Endodermal cell (in vitro differentiated cells): ENCODE data around the gene NAXD. TPM values are rescaled to one million over a fixed set of nuclear protein-coding genes. Genes with fewer than 3 reads are reported as not detected.
A peak's percentile ranks its signal among the peaks of the same experiment; 100 is the strongest.

Source experiments
- DNase-seq: peaks from one replicate; pipeline ENCODE4 v3.0.0-alpha.2; 2017
- H3K27ac ChIP-seq: 2 replicates; pipeline ENCODE4 v1.5.1; 2013; ENCODE audit warnings: mild to moderate bottlenecking, low read depth, low read length, moderate library complexity
- H3K27me3 ChIP-seq: 2 replicates; pipeline ENCODE4 v1.6.1; 2013; ENCODE audit warnings: mild to moderate bottlenecking, low read length, moderate library complexity; ENCODE audit not compliant: insufficient read depth, control insufficient read depth, poor library complexity, severe bottlenecking
- H3K36me3 ChIP-seq: 2 replicates; pipeline ENCODE4 v1.7.0; 2013; ENCODE audit warnings: mild to moderate bottlenecking, low read length, moderate library complexity; ENCODE audit not compliant: control insufficient read depth, insufficient read depth
- H3K4me1 ChIP-seq: one replicate; pipeline ENCODE4 v1.7.0; 2013; ENCODE audit warnings: low read length; ENCODE audit not compliant: control insufficient read depth, insufficient read depth
- H3K4me3 ChIP-seq: 2 replicates; pipeline ENCODE4 v1.5.1; 2013; ENCODE audit warnings: mild to moderate bottlenecking, low read length, moderate library complexity
- H3K9ac ChIP-seq: 2 replicates; pipeline ENCODE4 v1.6.1; 2013; ENCODE audit warnings: mild to moderate bottlenecking, low read length, moderate library complexity; ENCODE audit not compliant: poor library complexity, severe bottlenecking; ENCODE audit errors: extremely low read depth
- H3K9me3 ChIP-seq: 2 replicates; pipeline ENCODE4 v1.6.1; 2013; ENCODE audit warnings: mild to moderate bottlenecking, low read length, moderate library complexity; ENCODE audit not compliant: control insufficient read depth
- H3K27ac Mint-ChIP-seq: 2 replicates; pipeline ENCODE4 v1.8.0; 2020; ENCODE audit warnings: mixed read lengths
- H3K27me3 Mint-ChIP-seq: 2 replicates; pipeline ENCODE4 v1.8.0; 2021; ENCODE audit warnings: mild to moderate bottlenecking, mixed read lengths; ENCODE audit not compliant: insufficient read depth
- H3K36me3 Mint-ChIP-seq: 2 replicates; pipeline ENCODE4 v1.8.0; 2020; ENCODE audit warnings: low read depth, mixed read lengths
- H3K4me1 Mint-ChIP-seq: 2 replicates; pipeline ENCODE4 v1.8.0; 2020; ENCODE audit warnings: mixed read lengths
- H3K4me3 Mint-ChIP-seq: 2 replicates; pipeline ENCODE4 v1.8.0; 2020; ENCODE audit warnings: mild to moderate bottlenecking, moderate library complexity, mixed read lengths
- H3K9me3 Mint-ChIP-seq: 2 replicates; pipeline ENCODE4 v1.8.0; 2020; ENCODE audit warnings: mild to moderate bottlenecking, mixed read lengths
- CTCF ChIP-seq: fragments of 200-600 bp; sonication (generic); conservative IDR thresholded peaks from 2 replicates; pipeline ENCODE4 v1.5.0; 2021; ENCODE audit warnings: antibody characterized with exemption, mild to moderate bottlenecking
- WGBS, 2 experiments: methylation state at CpG; one replicate each; pipeline versions ENCODE4 v1.1.5 to v1.1.7; 2013; ENCODE audit warnings: missing lambda C conversion rate in 2 of 2, mixed read lengths in 1 of 2; ENCODE audit not compliant: insufficient coverage in 1 of 2, insufficient read length in 1 of 2; 5-methylcytosine and 5-hydroxymethylcytosine counted together
- total RNA-seq, 2 donors: library from RNA; stranded (reverse); fragmentation: NEBNext Ultra II Directional in 1 of 2; extraction: Animal tissue kit (Norgen Biotek cat#: 25700) in 1 of 2; gene quantifications; 2 replicates in 1 of 2; 3 replicates in 1 of 2; pipeline ENCODE4 v1.2.1, GENCODE V29; 2021

NAXD gene
- total RNA-seq, 2 donors from 2014 or later: 31.3 to 33.4 TPM

- Mint-ChIP-seq H3K9me3 (no peaks in the 10 kb centered on the region), H3K4me1 (peaks cover 9% of the 10 kb centered on the region), H3K27ac (no peak overlapping the region), H3K4me3 (no peak overlapping the region), H3K36me3 (no peaks in the 10 kb centered on the region), H3K27me3 (no peaks in the 10 kb centered on the region)
- peaks cover 12% of the 10 kb centered on the region for H3K4me1 ChIP-seq
- DNase-seq: peak; percentile 24
- H3K36me3 ChIP-seq: no peaks in the 10 kb centered on the region
- H3K27me3 ChIP-seq: no peaks in the 10 kb centered on the region
- no peak overlapping the region for H3K4me3 ChIP-seq
- H3K9me3 ChIP-seq: no peaks in the 10 kb centered on the region
- no peak overlapping the region for H3K9ac ChIP-seq
- 90 to 94% methylated on average over 3 of the region's 3 CpGs for WGBS, 2 experiments
- no peak for TF ChIP-seq CTCF
- no peak overlapping the region for H3K27ac ChIP-seq
These were observed 25.5 kb upstream of the NAXD start for GRCh38 chr13:110589793-110590390.

DNA sequence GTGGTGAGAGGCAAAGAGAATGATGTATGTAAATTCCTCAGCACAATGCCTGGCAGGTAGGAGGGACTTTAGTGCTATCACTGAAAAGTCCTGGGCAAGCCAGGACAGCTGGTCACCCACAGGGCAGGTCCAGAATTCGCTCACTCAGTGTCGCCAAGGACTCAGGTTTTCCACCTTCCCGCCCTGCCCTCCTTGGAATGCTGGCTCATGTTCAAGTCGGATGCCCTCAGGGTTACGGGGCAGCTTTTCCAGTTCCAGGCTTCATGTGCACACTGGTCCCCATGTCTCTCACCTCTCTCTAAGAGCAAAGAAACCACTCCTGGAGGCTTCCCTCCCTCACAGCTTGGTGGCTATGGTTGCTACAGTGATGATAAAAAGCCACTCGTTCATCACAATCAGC lies 24.8 kb upstream of the NAXD start:
- Histone ChIP-seq H3K27ac (no peak overlapping the region), H3K9me3 (no peaks in the 10 kb centered on the region), H3K4me1 (peaks cover 12% of the 10 kb centered on the region), H3K9ac (no peak overlapping the region), H3K36me3 (no peaks in the 10 kb centered on the region), H3K4me3 (no peak overlapping the region), H3K27me3 (no peaks in the 10 kb centered on the region)
- H3K9me3 Mint-ChIP-seq: no peaks in the 10 kb centered on the region
- 83 to 85% methylated on average over 3 to 6 of the region's 6 CpGs for WGBS, 2 experiments
- no peak overlapping the region for H3K27ac Mint-ChIP-seq
- no peak overlapping the region for H3K4me3 Mint-ChIP-seq
- H3K4me1 Mint-ChIP-seq: peaks cover 9% of the 10 kb centered on the region
- H3K36me3 Mint-ChIP-seq: no peaks in the 10 kb centered on the region
- no peak for TF ChIP-seq CTCF
- peak; percentile 63 for DNase-seq
- no peaks in the 10 kb centered on the region for H3K27me3 Mint-ChIP-seq

GRCh38 chr13:110592665-110593064 lies 22.7 kb upstream of the NAXD start:
- H3K9me3 Mint-ChIP-seq: no peaks in the 10 kb centered on the region
- no peak overlapping the region for H3K27ac Mint-ChIP-seq
- no peak for TF ChIP-seq CTCF
- WGBS, 2 experiments: 96 to 100% methylated on average over 2 of the region's 2 CpGs
- DNase-seq: peak; percentile 25
- peaks cover 12% of the 10 kb centered on the region for H3K4me1 ChIP-seq
- H3K27me3 ChIP-seq: no peaks in the 10 kb centered on the region
- peaks cover 18% of the 10 kb centered on the region for H3K4me1 Mint-ChIP-seq
- no peak overlapping the region for H3K27ac ChIP-seq
- H3K36me3 Mint-ChIP-seq: no peaks in the 10 kb centered on the region
- no peaks in the 10 kb centered on the region for H3K36me3 ChIP-seq
- H3K4me3 ChIP-seq: no peak overlapping the region
- H3K27me3 Mint-ChIP-seq: no peaks in the 10 kb centered on the region
- no peak overlapping the region for H3K4me3 Mint-ChIP-seq
- H3K9me3 ChIP-seq: no peaks in the 10 kb centered on the region
- H3K9ac ChIP-seq: no peak overlapping the region
